ENCODE results near the gene SERBP1. TPM values are rescaled to one million over a fixed set of nuclear protein-coding genes. Genes with fewer than 3 reads are reported as not detected.

The SERBP1 gene
- total and polyA plus RNA-seq, 2 of the 8 experiments (the other 6 are each of a cell fraction or from before 2014, with no cell fraction given) = 229 to 536 TPM

GRCh38 chr1:67414574-67414973 is 15.6 kb downstream of the SERBP1 start:
- Histone ChIP-seq H3K4me1 (replicated peaks in 1 of 4; ENCODE audit: control insufficient read depth in 3 of 4, insufficient read depth in 4 of 4, low read length in 3 of 4) (no peaks in the 10 kb centered on the region), H3K56ac (replicated peaks; ENCODE audit: insufficient read length, low read depth, low read length) (no peak overlapping the region), H2BK12ac (ENCODE audit: low read depth, low read length) (no peak overlapping the region), H2BK20ac (ENCODE audit: low read length) (no peak overlapping the region), H3K18ac (ENCODE audit: extremely low read depth, low read length) (no peak overlapping the region), H3K4me3 (ENCODE audit: extremely low read depth in 1 of 4, insufficient read depth in 2 of 4, low read depth in 3 of 4, low read length in 4 of 4) (no peak overlapping the region), H4K8ac (ENCODE audit: extremely low read depth, insufficient read depth, low read length) (no peak overlapping the region), H3K4me2 (ENCODE audit: insufficient read depth in 1 of 2, low read depth in 2 of 2, low read length in 2 of 2) (no peak overlapping the region), H4K5ac (ENCODE audit: insufficient read length, low read depth, low read length) (no peak overlapping the region), H3K27me3 (replicated peaks in 1 of 4; ENCODE audit: control insufficient read depth in 3 of 4, extremely low read depth in 1 of 4, insufficient read depth in 3 of 4, low read length in 3 of 4) (no peaks in the 10 kb centered on the region), H3K4ac (replicated peaks; ENCODE audit: insufficient read length, low read depth, low read length) (no peak overlapping the region), H3K9ac (replicated peaks in 1 of 4; ENCODE audit: extremely low read depth in 1 of 4, low read depth in 3 of 4, low read length in 3 of 4) (no peak overlapping the region), H3K79me1 (ENCODE audit: low read depth, low read length) (no peaks in the 10 kb centered on the region; the same call in none of the 2 replicates), H3K36me3 (ENCODE audit: control insufficient read depth in 2 of 4, insufficient read depth in 4 of 4, low read length in 3 of 4) (peaks cover 42 to 98% (median 63%) of the 10 kb centered on the region in 4 experiments), H3K14ac (ENCODE audit: insufficient read length) (no peak overlapping the region), H3K9me3 (ENCODE audit: insufficient read depth in 2 of 2, low read depth in 1 of 2, low read length in 1 of 2) (no peaks in the 10 kb centered on the region), H2AK5ac (ENCODE audit: low read depth, low read length) (no peak overlapping the region), H3K23me2 (ENCODE audit: low read depth, low read length) (no peaks in the 10 kb centered on the region), H4K91ac (replicated peaks; ENCODE audit: insufficient read length, low read length) (no peak overlapping the region), H2BK120ac (replicated peaks; ENCODE audit: low read depth, low read length) (no peak overlapping the region), H3K23ac (ENCODE audit: insufficient read length) (no peak overlapping the region), H2AFZ (ENCODE audit: low read length) (no peak overlapping the region), H3K79me2 (ENCODE audit: control insufficient read depth in 1 of 2, insufficient read depth in 2 of 2, low read length in 2 of 2) (peaks cover 0 to 62% of the 10 kb centered on the region in 2 experiments; a peak in 3 of 4 replicates), H2BK15ac (ENCODE audit: low read length) (no peak overlapping the region), H3K27ac (ENCODE audit: low read depth, low read length) (no peak overlapping the region), H2BK5ac (ENCODE audit: low read depth, low read length) (no peak overlapping the region), H4K20me1 (replicated peaks in 1 of 2; ENCODE audit: control insufficient read depth in 1 of 2, insufficient read depth in 2 of 2, low read length in 2 of 2) (peaks cover 13 to 16% of the 10 kb centered on the region in 2 experiments)
- WGBS, 2 experiments (ENCODE audit: extremely low coverage in 1 of 2, insufficient coverage in 1 of 2, insufficient read length in 1 of 2, insufficient replicate concordance in 2 of 2, low coverage in 1 of 2, low lambda C conversion rate in 2 of 2, missing lambda C conversion rate in 1 of 2) = 47% methylated on average over 2 of the region's 2 CpGs; no CpG with 5 or more reads in 1 of the 2 experiments
- DNase-seq (ENCODE audit: low read depth in 1 of 2, low spot score in 2 of 2) = no peak
- ChIA-PET CTCF (ENCODE audit: partially characterized antibody) (interaction anchor here (1.3 to 1.8 kb wide), 2 partner anchors 8 to 86 kb away, joined by 4 to 9 read pairs; no protein-coding TSS in a partner anchor), POLR2A (ENCODE audit: partially characterized antibody) (interaction anchor here (2.6 to 7.5 kb wide), 2 partner anchors 13 to 14 kb away, joined by 9 to 153 read pairs; partner anchors contain the start of gene SERBP1)
- no peak for FAIRE-seq
- TF ChIP-seq EZH2 (IDR thresholded peaks at IDR 0.05; ENCODE audit: low read depth, low read length, severe bottlenecking) (no peak), RFX5 (IDR thresholded peaks at IDR 0.05; ENCODE audit: borderline replicate concordance, low read depth, low read length) (no peak), ATF3 (IDR thresholded peaks at IDR 0.05; ENCODE audit: insufficient read depth, low read depth, low read length) (no peak), RNF2 (IDR thresholded peaks at IDR 0.05; ENCODE audit: borderline replicate concordance, low read depth, low read length, missing control alignments, poor library complexity, severe bottlenecking) (no peak), GABPA (IDR thresholded peaks at IDR 0.05; ENCODE audit: borderline replicate concordance, insufficient read depth, low read length) (no peak), RBBP5 (IDR thresholded peaks at IDR 0.05; ENCODE audit: borderline replicate concordance, low read depth, low read length) (no peak), USF2 (IDR thresholded peaks at IDR 0.05; ENCODE audit: low read length) (no peak), CTCF (IDR thresholded peaks at IDR 0.05; ENCODE audit: control extremely low read depth in 1 of 3, insufficient read depth in 1 of 3, low read depth in 1 of 3, low read length in 3 of 3) (no peak)
